Measurements from ENCODE around the gene ZNF44. TPM values are rescaled to one million over a fixed set of nuclear protein-coding genes. Genes with fewer than 3 reads are reported as not detected.

ZNF44 gene
- total RNA-seq, 1 experiment from 2014 or later: 3.6 TPM

DNA sequence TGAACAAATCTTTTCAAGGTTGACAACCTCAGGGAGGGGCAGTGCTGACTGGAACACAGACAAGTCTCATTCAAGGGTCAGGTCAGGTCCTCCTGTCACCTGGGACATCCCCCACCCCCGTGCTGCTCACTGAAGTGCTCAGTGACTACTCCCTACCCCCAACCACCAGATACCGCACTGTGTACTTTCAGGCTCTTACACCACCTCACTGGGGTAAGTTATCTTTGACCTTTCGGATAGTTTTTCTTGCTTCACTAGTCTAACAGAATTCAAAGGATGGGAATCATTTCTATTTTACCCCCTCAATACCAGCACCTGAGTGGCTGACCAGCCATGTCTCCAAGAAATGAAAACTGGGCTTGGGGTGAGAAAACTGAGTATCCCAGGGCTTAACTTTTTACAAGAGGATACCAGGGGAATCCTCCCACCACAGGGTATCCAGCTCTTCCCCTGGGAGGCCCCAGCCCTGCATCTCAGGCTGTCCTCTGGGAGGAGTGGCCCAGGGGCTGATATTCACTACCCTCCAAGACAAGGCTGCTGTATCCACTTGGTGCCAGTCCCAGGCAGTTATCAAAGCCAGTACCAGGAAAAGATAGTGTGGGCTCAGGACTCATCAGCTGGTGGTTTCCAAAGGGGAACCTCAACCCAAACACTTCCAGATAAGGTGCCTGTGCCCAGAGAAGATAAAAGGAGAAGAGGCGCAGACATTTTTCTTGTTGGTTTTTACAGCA is 36.7 kb upstream of the ZNF44 start:
- Histone ChIP-seq H3K9me2 (ENCODE audit: insufficient read depth) (no peaks in the 10 kb centered on the region), H3K9me3 (ENCODE audit: control insufficient read depth in 1 of 2, insufficient read depth in 1 of 2, low read depth in 1 of 2, low read length in 2 of 2) (no peaks in the 10 kb centered on the region; a peak in 2 of 4 replicates), H3K27ac (ENCODE audit: low read depth, low read length) (no peak overlapping the region), H2AFZ (ENCODE audit: low read depth, low read length, poor library complexity, severe bottlenecking) (no peak overlapping the region), H4K20me1 (ENCODE audit: insufficient read depth) (no peaks in the 10 kb centered on the region), H3K4me1 (ENCODE audit: control insufficient read depth in 1 of 2, insufficient read depth in 2 of 2, low read length in 2 of 2) (no peaks in the 10 kb centered on the region), H3K4me2 (ENCODE audit: low read length) (no peak overlapping the region), H3K79me2 (ENCODE audit: insufficient read depth, low read length) (no peaks in the 10 kb centered on the region), H3K27me3 (ENCODE audit: insufficient read depth, low read length) (no peaks in the 10 kb centered on the region), H3K36me3 (ENCODE audit: control insufficient read depth in 1 of 2, insufficient read depth in 2 of 2, low read length in 2 of 2) (no peaks in the 10 kb centered on the region), H3K9ac (ENCODE audit: low read length) (no peak overlapping the region), H3K4me3 (replicated peaks in 1 of 2; ENCODE audit: low read depth in 1 of 2, low read length in 2 of 2) (no peak overlapping the region)
- ChIA-PET RAD21 (ENCODE audit: low non-redundant PET in 1 of 2, low total read pairs in 2 of 2, uncharacterized antibody in 2 of 2, unreplicated experiment in 2 of 2) (no interaction called here), CTCF (no interaction called here), POLR2A (no interaction called here)
- no TSS peak for BruUV-seq (replicated peaks)
- TF ChIP-seq, protein P1, sequence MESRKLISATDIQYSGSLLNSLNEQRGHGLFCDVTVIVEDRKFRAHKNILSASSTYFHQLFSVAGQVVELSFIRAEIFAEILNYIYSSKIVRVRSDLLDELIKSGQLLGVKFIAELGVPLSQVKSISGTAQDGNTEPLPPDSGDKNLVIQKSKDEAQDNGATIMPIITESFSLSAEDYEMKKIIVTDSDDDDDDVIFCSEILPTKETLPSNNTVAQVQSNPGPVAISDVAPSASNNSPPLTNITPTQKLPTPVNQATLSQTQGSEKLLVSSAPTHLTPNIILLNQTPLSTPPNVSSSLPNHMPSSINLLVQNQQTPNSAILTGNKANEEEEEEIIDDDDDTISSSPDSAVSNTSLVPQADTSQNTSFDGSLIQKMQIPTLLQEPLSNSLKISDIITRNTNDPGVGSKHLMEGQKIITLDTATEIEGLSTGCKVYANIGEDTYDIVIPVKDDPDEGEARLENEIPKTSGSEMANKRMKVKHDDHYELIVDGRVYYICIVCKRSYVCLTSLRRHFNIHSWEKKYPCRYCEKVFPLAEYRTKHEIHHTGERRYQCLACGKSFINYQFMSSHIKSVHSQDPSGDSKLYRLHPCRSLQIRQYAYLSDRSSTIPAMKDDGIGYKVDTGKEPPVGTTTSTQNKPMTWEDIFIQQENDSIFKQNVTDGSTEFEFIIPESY (IDR thresholded peaks at IDR 0.05; ENCODE audit: extremely low read depth, insufficient replicate concordance, low read length): no peak
- TF ChIP-seq SRF (IDR thresholded peaks at IDR 0.05; ENCODE audit: low read depth): no peak
- TF ChIP-seq JUND (IDR thresholded peaks at IDR 0.05): no peak
- no peak for TF ChIP-seq ELF1 (IDR thresholded peaks at IDR 0.05; ENCODE audit: borderline replicate concordance, low read depth)
- no peak for TF ChIP-seq TCF7L2 (IDR thresholded peaks at IDR 0.05; ENCODE audit: borderline replicate concordance, extremely low read depth, insufficient read depth, insufficient read length)
- no peak for TF ChIP-seq EZH2 (IDR thresholded peaks at IDR 0.05)
- TF ChIP-seq POLR2AphosphoS5 (IDR thresholded peaks at IDR 0.05; ENCODE audit: low read depth, low read length): no peak
- no peak for TF ChIP-seq SIN3A (IDR thresholded peaks at IDR 0.05; ENCODE audit: low read depth)
- no peak for TF ChIP-seq RAD21 (IDR thresholded peaks at IDR 0.05; ENCODE audit: low read depth)
- TF ChIP-seq CBX3 (IDR thresholded peaks at IDR 0.05; ENCODE audit: low read depth): no peak
- TF ChIP-seq ZNF274 (IDR thresholded peaks at IDR 0.05; ENCODE audit: low read depth, low read length): no peak
- no peak for TF ChIP-seq ZFX (IDR thresholded peaks at IDR 0.05)
- TF ChIP-seq EZH2phosphoT487 (IDR thresholded peaks at IDR 0.05; ENCODE audit: borderline replicate concordance): no peak
- ATAC-seq (no peak), DNase-seq (ENCODE audit: low read depth, low spot score) (no peak)
- intact Hi-C loops (cut with micrococcal nuclease): no loop called here

Measured in HCT116 (cell line).